NB4 (cell line): ENCODE measurements around the gene ATP1B4.

Experiments used
- TF ChIP-seq, protein P1 (sequence below): IDR thresholded peaks from 2 replicates; pipeline ENCODE4 v1.6.1; 2011; ENCODE audit warnings: low read depth, low read length
- TF ChIP-seq, protein P2 (sequence below): IDR thresholded peaks from one replicate; pipeline ENCODE4 v1.5.1; 2012; ENCODE audit warnings: low read depth, low read length

GRCh38 chrX:120372667-120373370 is 10.9 kb downstream of the ATP1B4 start:
- TF ChIP-seq, protein P1, sequence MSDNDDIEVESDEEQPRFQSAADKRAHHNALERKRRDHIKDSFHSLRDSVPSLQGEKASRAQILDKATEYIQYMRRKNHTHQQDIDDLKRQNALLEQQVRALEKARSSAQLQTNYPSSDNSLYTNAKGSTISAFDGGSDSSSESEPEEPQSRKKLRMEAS: no peak
- TF ChIP-seq, protein P2, sequence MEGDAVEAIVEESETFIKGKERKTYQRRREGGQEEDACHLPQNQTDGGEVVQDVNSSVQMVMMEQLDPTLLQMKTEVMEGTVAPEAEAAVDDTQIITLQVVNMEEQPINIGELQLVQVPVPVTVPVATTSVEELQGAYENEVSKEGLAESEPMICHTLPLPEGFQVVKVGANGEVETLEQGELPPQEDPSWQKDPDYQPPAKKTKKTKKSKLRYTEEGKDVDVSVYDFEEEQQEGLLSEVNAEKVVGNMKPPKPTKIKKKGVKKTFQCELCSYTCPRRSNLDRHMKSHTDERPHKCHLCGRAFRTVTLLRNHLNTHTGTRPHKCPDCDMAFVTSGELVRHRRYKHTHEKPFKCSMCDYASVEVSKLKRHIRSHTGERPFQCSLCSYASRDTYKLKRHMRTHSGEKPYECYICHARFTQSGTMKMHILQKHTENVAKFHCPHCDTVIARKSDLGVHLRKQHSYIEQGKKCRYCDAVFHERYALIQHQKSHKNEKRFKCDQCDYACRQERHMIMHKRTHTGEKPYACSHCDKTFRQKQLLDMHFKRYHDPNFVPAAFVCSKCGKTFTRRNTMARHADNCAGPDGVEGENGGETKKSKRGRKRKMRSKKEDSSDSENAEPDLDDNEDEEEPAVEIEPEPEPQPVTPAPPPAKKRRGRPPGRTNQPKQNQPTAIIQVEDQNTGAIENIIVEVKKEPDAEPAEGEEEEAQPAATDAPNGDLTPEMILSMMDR: no peak
